Measurements from ENCODE around the gene PRRT3. TPM values are rescaled to one million over a fixed set of nuclear protein-coding genes. Genes with fewer than 3 reads are reported as not detected.

PRRT3 gene
- total and polyA plus RNA-seq, 2 of the 13 experiments (the other 11 are each of a cell fraction or from before 2014, with no cell fraction given) = 0.22 to 0.44 TPM

GRCh38 chr3:9915254-9916141 is 36.7 kb downstream of the PRRT3 start (continued):
- TF ChIP-seq ZNF574 (CRISPR knock-in tag; IDR thresholded peaks at IDR 0.05) (peak; percentile 78), ELF3 (CRISPR knock-in tag; IDR thresholded peaks at IDR 0.05) (peak; percentile 56; the same call in 1 of the 2 replicates), BORCS8-MEF2B (CRISPR knock-in tag; IDR thresholded peaks at IDR 0.05) (0 out of 2 replicates have a peak, but pooled peaks have one; percentile 17), HNF1A (IDR thresholded peaks at IDR 0.05; ENCODE audit: low read depth) (no peak), HNF1A (CRISPR knock-in tag; IDR thresholded peaks at IDR 0.05; ENCODE audit: borderline replicate concordance) (peak; percentile 40; the same call in 1 of the 2 replicates), SKIL (CRISPR knock-in tag; IDR thresholded peaks at IDR 0.05; ENCODE audit: borderline replicate concordance) (0 out of 2 replicates have a peak, but pooled peaks have one; percentile 52), ZNF670 (CRISPR knock-in tag; IDR thresholded peaks at IDR 0.05; ENCODE audit: borderline replicate concordance) (0 out of 2 replicates have a peak, but pooled peaks have one; percentile 38), ZNF724P (CRISPR knock-in tag; IDR thresholded peaks at IDR 0.05; ENCODE audit: borderline replicate concordance) (peak; percentile 66; the same call in 1 of the 2 replicates), MYPOP (CRISPR knock-in tag; IDR thresholded peaks at IDR 0.05) (peak; percentile 86), HIVEP1 (CRISPR knock-in tag; IDR thresholded peaks at IDR 0.05) (no peak), MIXL1 (CRISPR knock-in tag; IDR thresholded peaks at IDR 0.05) (0 out of 2 replicates have a peak, but pooled peaks have one; percentile 31), POLR2AphosphoS5 (IDR thresholded peaks at IDR 0.05; ENCODE audit: low read depth, low read length) (peak; percentile 41), ZIK1 (CRISPR knock-in tag; IDR thresholded peaks at IDR 0.05; ENCODE audit: borderline replicate concordance, low read depth) (peak; percentile 77), ZNF558 (CRISPR knock-in tag; IDR thresholded peaks at IDR 0.05; ENCODE audit: borderline replicate concordance) (peak; percentile 44; the same call in 1 of the 2 replicates), ZNF619 (CRISPR knock-in tag; IDR thresholded peaks at IDR 0.05) (no peak), ETV5 (CRISPR knock-in tag; IDR thresholded peaks at IDR 0.05; ENCODE audit: borderline replicate concordance) (peak; percentile 75)

Measured in HepG2 (cell line).